Activated T-cell treated with anti-CD3 and anti-CD28 coated beads, Interleukin-2, amount 50 U/mL, for 72 hours (primary cell): ENCODE data around the gene POLE3. TPM values are rescaled to one million over a fixed set of nuclear protein-coding genes. Genes with fewer than 3 reads are reported as not detected.
"Not testable (repeated sequence)": the region's sequence is repeated elsewhere in the genome, so short reads cannot be mapped to it uniquely, and the experiment has no call there.

Experiments used
- ATAC-seq, 2 donors: fragments of 150-1000 bp; cut with Tn5 transposase; replicated peaks in 1 of 2; 2 replicates each; pipeline ENCODE4 v1.10.0; 2021; ENCODE audit warnings: moderate library complexity in 2 of 2, mild to moderate bottlenecking in 1 of 2
- DNase-seq, 2 donors: peaks; one replicate each; pipeline ENCODE4 v3.0.0; 2021 to 2022; ENCODE audit warnings: mixed read lengths in 1 of 2
- H3K27ac Mint-ChIP-seq: one replicate; pipeline ENCODE4 v1.8.0; 2022; ENCODE audit warnings: mild to moderate bottlenecking, moderate library complexity, mixed read lengths
- H3K27me3 Mint-ChIP-seq: one replicate; pipeline ENCODE4 v1.8.0; 2022; ENCODE audit warnings: low read depth, mixed read lengths
- H3K36me3 Mint-ChIP-seq, 2 donors: one replicate each; pipeline ENCODE4 v1.8.0; 2022; ENCODE audit warnings: mixed read lengths in 2 of 2, mild to moderate bottlenecking in 1 of 2; ENCODE audit not compliant: insufficient read depth in 2 of 2
- H3K4me1 Mint-ChIP-seq: one replicate; pipeline ENCODE4 v1.8.0; 2022; ENCODE audit warnings: low read depth, mixed read lengths
- H3K4me3 Mint-ChIP-seq, 2 donors: one replicate each; pipeline ENCODE4 v1.8.0; 2022; ENCODE audit warnings: mild to moderate bottlenecking in 2 of 2, mixed read lengths in 2 of 2, moderate library complexity in 2 of 2
- H3K9me3 Mint-ChIP-seq, 2 donors: one replicate each; pipeline ENCODE4 v1.8.0; 2022; ENCODE audit warnings: mixed read lengths in 2 of 2
- total RNA-seq, 2 donors: library from RNA; stranded (reverse); gene quantifications; one replicate each; pipeline ENCODE4 v1.2.3, GENCODE V29; 2022

The POLE3 gene
- total RNA-seq, 2 donors from 2014 or later, result 48.2 to 54.6 TPM

DNA sequence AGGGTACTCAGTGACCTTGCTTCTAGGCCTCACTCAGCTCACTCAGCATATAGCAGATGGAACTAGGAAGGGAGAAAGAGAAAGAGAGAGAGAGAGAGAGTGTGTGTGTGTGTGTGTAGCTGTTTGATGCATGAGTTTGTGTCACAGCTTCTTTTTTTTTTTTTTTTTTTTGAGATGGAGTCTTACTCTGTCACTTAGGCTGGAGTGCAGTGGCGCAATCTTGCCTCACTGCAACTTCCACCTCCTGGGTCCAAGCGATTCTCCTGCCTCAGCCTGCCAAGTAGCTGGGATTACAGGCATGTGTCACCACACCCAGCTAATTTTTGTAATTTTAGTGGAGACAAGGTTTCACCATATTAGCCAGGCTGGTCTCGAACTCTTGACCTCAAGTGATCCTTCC lies 44.8 kb downstream of the POLE3 start:
- not testable (repeated sequence) for H3K27me3 Mint-ChIP-seq, H3K27ac Mint-ChIP-seq, H3K36me3 Mint-ChIP-seq, H3K9me3 Mint-ChIP-seq, DNase-seq, ATAC-seq, H3K4me3 Mint-ChIP-seq
- peaks cover 21% of the 10 kb centered on the region for H3K4me1 Mint-ChIP-seq

DNA sequence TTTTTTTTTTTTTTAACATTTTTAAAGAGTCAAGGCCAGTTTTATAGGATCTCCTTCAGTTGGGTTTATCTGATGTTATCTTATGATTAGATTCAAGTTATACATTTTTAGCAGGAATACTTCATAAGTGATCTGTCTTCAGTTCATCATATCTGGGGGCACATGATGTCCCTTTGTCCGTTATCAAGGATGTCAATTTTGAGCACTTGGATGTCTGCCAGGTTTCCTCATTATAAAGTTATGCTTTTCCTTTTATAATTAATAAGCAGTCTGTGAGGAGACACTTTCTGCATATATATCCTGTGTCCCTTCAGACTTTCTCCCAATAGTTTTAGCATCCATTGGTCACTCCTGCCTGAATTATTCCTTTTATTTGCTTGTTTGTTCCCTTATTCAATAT lies 45.5 kb downstream of the POLE3 start:
- H3K27me3 Mint-ChIP-seq, result no peaks in the 10 kb centered on the region
- no peak for DNase-seq
- no peaks in the 10 kb centered on the region for H3K36me3 Mint-ChIP-seq
- H3K4me1 Mint-ChIP-seq, result peaks cover 21% of the 10 kb centered on the region
- no peak for ATAC-seq
- H3K9me3 Mint-ChIP-seq, result no peaks in the 10 kb centered on the region
- H3K27ac Mint-ChIP-seq, result no peak overlapping the region
- no peak overlapping the region for H3K4me3 Mint-ChIP-seq

GRCh38 chr9:113363336-113363735 lies 47.1 kb downstream of the POLE3 start:
- Mint-ChIP-seq H3K36me3 (no peaks in the 10 kb centered on the region), H3K4me3 (no peak overlapping the region), H3K27me3 (peaks cover 5% of the 10 kb centered on the region), H3K9me3 (no peaks in the 10 kb centered on the region), H3K27ac (no peak overlapping the region), H3K4me1 (peaks cover 21% of the 10 kb centered on the region)
- DNase-seq, result no peak
- no peak for ATAC-seq

- H3K36me3 Mint-ChIP-seq, result no peaks in the 10 kb centered on the region
- H3K4me3 Mint-ChIP-seq, result peak overlapping the region; percentile 11 to 25
- DNase-seq, result peak in 1 of 2 donors; percentile 44
- no peak overlapping the region for H3K27ac Mint-ChIP-seq
- peaks cover 21% of the 10 kb centered on the region for H3K4me1 Mint-ChIP-seq
- peaks cover 5% of the 10 kb centered on the region for H3K27me3 Mint-ChIP-seq
- peak; percentile 95 for ATAC-seq
- H3K9me3 Mint-ChIP-seq, result no peaks in the 10 kb centered on the region
Observed at GRCh38 chr9:113361304-113362018, 49.0 kb downstream of the POLE3 start.

DNA sequence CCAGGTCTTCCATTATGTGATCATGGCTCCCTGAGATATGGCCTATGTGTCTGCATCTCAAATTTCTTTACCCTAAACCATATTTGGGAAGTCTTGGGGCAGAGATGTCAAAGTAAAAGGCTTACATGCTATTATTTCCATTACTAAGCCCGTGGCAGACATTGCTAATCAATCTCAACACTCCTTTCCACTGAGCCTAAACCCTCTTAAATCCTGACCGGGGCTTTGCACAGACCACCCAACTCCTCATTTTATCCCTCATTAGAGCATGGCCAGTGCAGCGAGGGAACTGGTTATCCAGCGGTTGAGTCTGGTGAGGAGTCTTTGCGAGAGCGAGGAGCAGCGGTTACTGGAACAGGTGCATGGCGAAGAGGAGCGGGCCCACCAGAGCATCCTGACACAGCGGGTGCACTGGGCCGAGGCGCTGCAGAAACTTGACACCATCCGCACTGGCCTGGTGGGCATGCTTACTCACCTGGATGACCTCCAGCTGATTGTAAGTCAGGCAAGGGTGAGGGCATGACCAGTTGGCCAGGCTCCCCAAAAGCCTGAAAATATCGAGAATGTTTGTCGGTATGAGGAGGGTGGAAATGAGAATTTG lies 50.1 kb downstream of the POLE3 start:
- no peak overlapping the region for H3K27ac Mint-ChIP-seq
- no peak overlapping the region for H3K4me3 Mint-ChIP-seq
- ATAC-seq (no peak), DNase-seq (no peak)
- peaks cover 0 to 3% of the 10 kb centered on the region in 2 donors for H3K36me3 Mint-ChIP-seq
- peaks cover 5% of the 10 kb centered on the region for H3K27me3 Mint-ChIP-seq
- peaks cover 21% of the 10 kb centered on the region for H3K4me1 Mint-ChIP-seq
- no peaks in the 10 kb centered on the region for H3K9me3 Mint-ChIP-seq

DNA sequence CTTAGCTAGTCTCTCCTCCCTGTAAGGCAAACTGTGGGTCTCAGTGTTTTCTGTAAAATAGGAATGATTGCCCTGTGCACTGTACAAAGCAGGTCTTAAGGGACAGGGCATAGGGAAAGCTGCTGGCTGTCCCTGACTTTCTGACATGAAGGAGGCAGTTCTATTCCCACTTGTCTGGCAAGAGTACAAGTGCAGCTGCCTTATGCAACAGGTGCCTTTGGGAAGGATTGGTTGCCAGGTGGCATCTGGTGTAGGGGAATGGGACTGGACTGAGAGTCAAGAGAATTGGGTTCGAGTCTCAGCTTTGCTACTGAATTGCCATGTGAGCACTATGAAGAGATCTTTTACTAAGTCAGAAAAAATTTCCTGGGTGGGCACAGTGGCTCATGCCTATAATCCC lies 51.1 kb downstream of the POLE3 start:
- Mint-ChIP-seq H3K27ac (no peak overlapping the region), H3K9me3 (no peaks in the 10 kb centered on the region), H3K27me3 (peaks cover 5% of the 10 kb centered on the region), H3K4me3 (no peak overlapping the region), H3K4me1 (peaks cover 20% of the 10 kb centered on the region), H3K36me3 (peaks cover 0 to 3% of the 10 kb centered on the region in 2 donors)
- DNase-seq, result no peak
- no peak for ATAC-seq

Other genes starting within 250 kb of the POLE3 start
- 10 to 100 TPM; 24.7 to 26.0 TPM for gene FKBP15, start 189.4 kb downstream of the POLE3 start, total RNA-seq
- gene SLC31A1, start 189.1 kb downstream of the POLE3 start, total RNA-seq, result 1 to 10 TPM; 7.9 to 8.8 TPM
- 10 to 100 TPM; 45.4 to 58.4 TPM for gene CDC26, start 135.1 kb downstream of the POLE3 start, total RNA-seq
- gene PRPF4, start 135.0 kb downstream of the POLE3 start, total RNA-seq, result 10 to 100 TPM; 34.0 to 49.0 TPM
- gene RNF183, start 107.3 kb downstream of the POLE3 start, total RNA-seq, result under 1 TPM; 0.34 to 0.69 TPM
- 1 to 10 TPM; 1.4 to 3.8 TPM for gene WDR31, start 70.4 kb downstream of the POLE3 start, total RNA-seq
- gene BSPRY, start 61.1 kb downstream of the POLE3 start, total RNA-seq, result 10 to 100 TPM; 14.3 to 20.2 TPM
- gene HDHD3, start 33.7 kb downstream of the POLE3 start, total RNA-seq, result 10 to 100 TPM; 12.1 to 15.5 TPM
- gene ALAD, start 9.4 kb downstream of the POLE3 start, total RNA-seq, result 10 to 100 TPM; 27.5 to 34.7 TPM
- gene C9orf43, start 72 bp upstream of the POLE3 start, total RNA-seq, result 1 to 10 TPM; 1.1 to 1.3 TPM
- gene RGS3, start 53.1 kb upstream of the POLE3 start, total RNA-seq, result 10 to 100 TPM; 36.5 to 48.2 TPM